HG03095 (cell line): ENCODE measurements around the gene HGS.

Experiments used
- ATAC-seq: cut with Tn5 transposase; IDR thresholded peaks from one replicate; pipeline ENCODE4 v1.9.1; 2021; ENCODE audit warnings: moderate library complexity; ENCODE audit not compliant: unreplicated experiment

Gene HGS

DNA sequence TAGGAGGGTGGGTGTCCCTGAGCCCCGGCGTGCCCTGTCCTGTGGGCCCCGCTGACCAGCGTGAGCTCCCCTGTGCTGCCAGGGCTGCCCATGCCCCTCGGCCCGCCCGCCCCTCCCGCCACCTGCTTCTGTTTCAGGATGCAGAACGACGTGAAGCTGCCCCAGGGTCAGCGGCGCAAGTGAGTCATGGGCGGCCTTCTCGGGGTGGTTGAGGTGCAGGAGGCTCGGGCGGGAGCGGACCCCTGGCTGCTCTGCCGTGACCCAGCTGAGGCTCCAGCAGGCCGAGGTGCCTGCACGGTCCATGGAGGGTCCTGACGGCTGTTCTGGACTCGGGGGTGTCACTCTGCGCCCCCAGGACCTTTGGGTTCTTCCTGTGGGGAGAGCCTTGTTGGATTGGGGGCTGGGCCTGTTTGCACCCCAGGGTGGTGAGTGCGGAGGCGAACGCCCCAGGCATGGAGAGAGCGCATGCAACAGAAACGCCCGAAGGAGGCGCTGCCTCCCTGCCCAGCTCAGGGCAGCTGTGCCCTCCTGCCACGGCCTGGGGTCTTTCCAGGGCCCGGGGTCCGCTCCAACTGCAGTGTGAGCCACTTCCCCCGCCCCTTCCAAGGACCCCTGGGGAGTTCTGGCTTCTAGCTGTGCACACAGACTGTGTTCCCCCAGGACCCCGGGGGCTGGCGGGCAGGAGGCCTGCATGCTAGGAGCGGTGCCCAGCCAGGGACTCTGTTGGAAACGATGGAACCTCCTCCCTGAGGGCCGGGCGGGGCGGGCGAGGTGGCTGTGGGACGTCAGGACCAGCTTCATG, 32.3 kb downstream of the HGS start:
- no peak for ATAC-seq

GRCh38 chr17:81716674-81716996, 32.8 kb downstream of the HGS start:
- no peak for ATAC-seq

DNA sequence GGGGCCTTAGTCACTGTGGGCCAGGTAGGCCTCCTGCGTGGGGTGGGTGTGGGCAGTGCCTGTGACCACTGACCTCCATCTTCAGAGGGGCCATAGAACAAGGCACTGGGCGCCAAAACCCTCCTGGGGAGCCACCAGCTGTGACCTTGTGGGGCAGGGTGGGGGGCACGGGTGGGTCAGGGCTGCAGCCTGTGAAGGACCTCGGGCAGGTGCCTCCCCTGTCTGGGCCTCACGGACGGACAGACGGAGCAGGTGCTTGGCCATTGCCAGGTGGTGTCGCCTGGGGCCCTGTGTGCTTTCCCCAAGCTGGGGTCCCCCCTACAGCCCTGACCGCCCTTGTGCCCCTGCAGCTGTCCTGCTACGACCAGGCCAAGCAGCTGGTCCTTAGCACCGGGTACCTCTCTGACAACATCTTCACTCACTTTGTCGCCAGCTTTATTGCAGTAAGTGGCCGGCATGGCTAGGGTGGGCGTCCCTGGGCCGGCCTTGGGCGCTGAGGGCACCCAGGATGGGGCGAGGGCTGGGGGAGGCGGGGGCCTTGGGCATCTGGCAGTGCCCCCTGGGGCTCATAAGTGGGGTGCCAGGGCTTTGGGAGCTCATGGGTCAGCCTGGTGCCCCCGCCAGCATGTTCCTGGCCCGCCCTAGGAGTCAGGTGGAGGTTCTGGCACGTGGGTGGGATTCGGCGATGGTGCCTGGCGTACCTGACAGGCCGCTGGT, 33.4 kb downstream of the HGS start:
- ATAC-seq, result no peak

DNA sequence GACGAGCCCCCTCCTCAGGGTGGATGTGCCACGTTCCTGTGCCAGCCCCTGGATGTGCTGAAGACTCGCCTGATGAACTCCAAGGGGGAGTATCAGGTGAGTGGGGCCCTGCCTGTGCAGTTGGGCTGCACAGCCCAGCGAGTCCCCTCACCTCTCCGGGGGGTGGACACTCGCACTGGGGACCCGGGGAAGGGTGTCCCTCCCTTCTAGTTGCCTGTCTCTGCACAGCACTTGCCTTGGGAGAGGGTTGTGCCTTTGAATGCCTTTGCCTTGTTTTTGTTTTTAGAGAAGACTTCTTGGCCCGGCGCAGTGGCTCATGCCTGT, 33.9 kb downstream of the HGS start:
- ATAC-seq, result no peak

GRCh38 chr17:81719410-81720266, 35.8 kb downstream of the HGS start:
- ATAC-seq, result no peak

DNA sequence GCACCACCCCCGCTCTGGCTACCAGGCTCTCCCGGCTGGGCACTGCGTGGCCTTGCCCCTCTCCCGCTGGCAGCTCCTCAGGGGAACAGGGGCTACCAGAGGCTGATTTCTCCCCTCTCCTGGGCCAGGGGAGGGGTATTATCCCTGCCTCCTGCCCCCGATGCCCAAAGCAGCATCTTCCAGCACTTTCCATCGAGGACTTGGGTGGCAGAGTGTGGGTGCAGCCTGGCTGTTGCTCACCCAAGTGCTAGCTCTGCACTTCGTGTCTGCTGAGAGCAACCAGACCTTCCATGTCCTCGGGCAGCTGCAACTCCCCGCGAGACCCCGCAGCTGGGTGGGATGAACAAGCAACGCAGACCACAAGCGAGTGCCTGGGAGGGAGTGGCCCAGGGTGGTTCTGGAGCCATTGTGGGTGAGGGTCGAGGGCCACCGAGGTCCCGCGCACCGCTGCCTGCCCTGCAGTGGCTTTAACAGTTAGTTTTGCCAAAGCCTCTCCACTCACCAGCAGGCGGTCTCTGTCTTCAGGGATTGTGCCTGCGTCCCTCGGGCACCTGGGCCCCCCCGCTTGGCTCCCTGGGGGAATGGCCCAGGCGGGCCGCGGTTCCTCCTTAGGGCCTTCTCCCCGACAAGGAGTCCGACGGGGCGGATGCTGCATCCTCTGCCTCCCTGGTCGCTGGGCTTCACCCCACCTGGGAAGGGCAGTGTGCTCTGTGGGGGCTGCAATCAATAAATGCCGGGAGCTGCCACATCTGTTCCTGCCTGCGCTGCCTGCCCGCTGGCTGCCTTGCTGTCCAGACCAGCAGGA, 36.7 kb downstream of the HGS start:
- ATAC-seq, result no peak

DNA sequence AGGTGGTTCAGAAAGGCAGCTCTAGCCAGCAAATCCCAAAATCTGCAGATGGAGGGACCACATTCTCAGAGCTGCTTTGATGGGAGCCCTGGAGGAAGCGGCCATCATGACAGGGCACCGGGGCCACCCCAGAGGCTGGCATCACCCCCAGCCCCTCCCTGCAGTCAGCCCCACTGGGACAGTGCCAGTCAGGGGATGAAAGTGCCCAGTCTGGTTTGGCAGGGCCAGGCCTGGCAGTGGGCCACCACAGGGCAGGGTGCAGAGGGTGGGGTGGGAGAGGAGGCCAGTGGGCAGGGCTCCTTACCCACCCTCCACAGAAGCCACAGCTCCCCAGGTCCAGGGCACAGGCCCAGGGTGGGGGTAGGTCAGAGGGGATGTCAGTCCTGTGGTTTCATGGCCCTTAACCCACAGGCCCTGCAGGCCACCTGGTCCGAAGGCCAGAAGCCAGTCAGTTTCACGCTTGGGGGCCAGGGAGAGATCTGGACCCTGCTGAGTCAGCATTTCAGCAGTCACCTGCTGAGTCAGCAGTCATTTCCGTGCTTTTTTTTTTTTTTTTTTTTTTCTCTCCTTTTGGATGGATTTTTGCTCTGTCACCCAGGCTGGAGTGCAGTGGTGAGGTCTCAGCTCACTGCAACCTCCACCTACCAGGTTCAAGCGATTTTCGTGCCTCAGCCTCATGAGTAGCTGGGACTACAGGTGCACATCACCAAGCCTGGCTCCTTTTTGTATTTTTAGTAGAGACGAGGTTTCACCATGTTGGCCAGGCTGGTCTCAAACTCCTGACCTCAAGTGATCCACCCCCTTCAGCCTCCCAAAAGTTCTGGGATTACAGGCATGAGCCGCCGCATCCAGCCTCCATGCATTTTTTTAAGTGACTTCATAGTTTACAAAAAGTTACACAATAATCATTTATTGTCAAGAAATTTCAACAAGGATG, 38.6 kb downstream of the HGS start:
- ATAC-seq, result no peak

DNA sequence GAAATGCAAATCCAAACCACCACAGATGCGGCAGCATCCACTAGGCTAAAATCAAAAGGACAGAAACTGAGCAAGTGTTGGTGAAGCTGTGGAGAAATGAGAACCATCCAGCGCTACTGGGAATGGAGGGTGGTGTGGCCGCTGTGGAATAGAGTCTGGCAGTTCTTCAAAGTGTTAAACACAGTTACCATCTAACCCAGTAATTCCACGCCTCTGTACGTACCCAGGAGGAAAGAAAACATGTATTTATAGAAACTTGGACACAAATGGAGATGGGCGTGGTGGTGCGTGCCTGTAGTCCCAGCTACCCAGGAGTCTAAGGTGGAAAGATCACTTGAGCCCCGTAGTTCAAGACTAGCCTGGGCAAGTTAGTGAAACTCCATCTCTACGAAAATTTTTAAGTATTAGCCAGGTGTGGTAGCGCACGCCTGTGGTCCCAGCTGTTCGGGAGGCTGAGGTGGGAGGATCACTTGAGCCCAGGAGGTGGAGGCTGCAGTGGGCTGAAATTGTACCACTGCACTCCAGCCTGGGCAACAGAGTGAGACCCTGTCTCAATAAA, 39.9 kb downstream of the HGS start:
- ATAC-seq, result no peak

DNA sequence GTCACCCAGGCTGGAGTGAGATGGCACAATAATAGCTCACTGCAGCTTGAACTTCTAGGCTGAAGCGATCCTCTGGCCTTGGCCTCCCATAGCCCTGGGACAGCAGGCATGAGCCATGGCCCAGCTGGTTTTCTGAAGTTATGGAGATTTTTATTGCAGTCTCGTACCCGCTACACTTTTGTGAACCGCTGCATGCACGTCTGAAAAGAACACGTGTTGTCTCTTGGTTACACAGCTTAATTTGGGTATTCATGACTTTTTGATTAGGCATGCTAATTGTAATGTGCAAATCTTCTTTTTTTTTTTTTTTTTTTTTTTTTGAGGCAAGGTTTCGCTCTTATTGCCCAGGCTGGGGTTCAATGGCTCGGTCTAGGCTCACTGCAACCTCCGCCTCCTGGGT, 41.6 kb downstream of the HGS start:
- ATAC-seq, result no peak

DNA sequence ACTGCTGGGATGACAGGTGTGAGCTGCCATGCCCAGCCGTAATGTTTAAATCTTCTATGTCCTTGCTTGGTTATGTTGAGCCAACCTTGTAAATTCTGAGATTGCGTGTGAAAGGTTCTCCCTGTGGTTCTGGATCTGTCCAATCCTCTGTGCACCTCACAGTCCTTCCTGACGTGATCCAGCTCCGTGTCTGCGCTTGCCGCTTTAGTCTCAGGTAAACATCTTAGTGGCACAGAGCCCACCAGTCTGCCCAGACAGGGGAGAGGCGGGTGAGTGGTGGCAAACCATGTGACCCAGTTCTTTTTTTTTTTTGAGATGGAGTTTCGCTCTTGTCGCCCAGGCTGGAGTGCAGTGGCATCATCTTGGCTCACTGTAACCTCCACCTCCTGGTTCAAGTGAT, 42.2 kb downstream of the HGS start:
- no peak for ATAC-seq

- ATAC-seq, result no peak
These were observed 43.7 kb downstream of the HGS start for GRCh38 chr17:81727324-81728031.

DNA sequence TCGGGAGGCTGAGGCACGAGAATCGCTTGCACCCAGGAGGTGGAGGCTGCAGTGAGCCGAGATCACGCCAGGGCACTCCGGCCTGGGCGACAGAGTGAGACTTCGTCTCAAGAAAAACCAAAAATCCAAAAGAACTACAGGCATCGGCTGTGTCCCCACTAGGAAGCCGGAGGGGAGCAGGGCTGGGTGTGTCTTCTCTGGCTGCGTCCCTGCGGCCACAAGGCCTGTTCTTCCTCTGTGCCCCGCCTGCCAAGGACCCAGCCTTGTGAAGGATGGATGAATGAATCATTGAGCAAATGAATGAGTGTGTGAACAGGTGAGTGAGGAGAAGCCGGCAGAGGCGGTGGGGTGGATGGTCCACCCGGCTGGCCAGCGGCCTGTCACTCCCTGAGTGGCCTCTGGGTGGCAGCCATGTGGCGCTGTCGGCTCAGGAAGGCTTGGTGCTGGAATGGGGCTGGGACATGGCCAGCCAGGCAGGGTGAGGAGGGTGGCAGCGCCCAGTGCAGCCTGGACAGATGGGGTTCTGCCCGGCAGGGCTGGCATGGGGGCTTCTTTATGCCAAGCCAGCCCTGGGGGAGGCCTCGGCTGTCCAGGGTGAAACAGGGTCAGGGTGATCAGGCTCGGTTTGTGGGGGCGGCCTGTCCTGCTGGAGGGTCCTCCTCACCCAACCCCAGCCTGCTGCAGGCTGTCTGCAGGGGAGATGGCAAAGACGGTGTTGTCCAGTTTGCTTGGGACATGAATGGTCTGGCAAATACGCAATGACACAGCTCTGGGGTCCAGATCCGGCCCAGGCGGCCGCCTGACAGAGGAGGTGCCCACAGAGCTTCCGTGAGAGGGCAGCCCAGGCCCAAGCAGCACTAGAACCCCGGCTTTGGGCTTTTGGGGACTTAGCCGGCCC, 49.9 kb downstream of the HGS start:
- no peak for ATAC-seq

- no peak for ATAC-seq
These were observed 50.8 kb downstream of the HGS start for GRCh38 chr17:81734405-81735263.

GRCh38 chr17:81735264-81736102, 51.7 kb downstream of the HGS start:
- ATAC-seq, result no peak

DNA sequence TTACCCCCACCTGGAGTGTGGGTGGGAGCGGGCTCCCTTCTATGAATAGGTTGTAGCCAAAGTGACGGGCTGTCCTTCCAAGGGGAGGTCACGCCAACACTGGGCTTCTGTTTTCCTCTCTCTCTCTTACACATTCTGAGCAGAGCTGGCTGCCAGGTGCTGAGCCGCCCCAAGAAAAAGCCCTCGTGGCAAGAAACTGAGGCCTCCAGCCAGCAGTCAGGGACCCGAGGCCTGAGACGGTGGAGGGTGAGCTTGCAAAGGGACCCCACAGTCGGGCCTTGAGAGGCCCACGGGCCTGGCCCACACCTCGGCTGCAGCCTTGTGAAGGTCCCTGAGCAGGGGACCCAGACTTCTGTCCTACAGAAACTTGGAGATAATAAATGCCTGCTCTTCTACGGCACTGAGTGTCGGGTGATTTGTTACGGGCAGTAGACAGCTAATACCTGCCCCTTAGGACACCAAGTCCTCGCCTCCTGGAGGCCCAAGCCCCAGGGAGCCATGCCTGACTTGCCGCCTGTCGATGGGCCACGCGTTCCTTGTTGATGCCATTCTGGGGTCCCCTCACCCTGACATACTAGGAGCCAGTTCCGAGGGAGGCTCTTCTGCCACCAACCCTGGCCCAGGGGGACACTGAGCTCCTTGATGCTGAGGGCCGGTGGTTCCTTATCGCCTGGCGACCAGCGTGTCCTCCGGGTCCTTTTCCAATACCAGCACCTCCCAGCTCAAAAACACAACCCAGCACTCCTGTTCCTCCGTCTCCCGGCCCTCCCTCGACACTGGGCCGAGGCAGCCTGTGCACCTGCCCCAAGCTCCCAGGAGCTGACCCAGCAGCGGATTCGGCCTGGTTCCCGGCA, 54.4 kb downstream of the HGS start:
- ATAC-seq, result no peak
